Panc1 (cell line): ENCODE results near the gene PDLIM4.

ENCODE experiments used
- POLR2AphosphoS5 ChIP-seq: IDR thresholded peaks from 2 replicates; pipeline ENCODE4 v1.6.1; 2012; ENCODE audit warnings: mild to moderate bottlenecking, low read depth, low read length, moderate library complexity
- TCF7L2 ChIP-seq: IDR thresholded peaks from 2 replicates; pipeline ENCODE4 v1.6.1; 2011; ENCODE audit warnings: mild to moderate bottlenecking, low read depth, low read length, inconsistent platforms
- TF ChIP-seq, protein P1 (sequence below), 2 experiments: IDR thresholded peaks; 2 replicates each; pipeline ENCODE4 v1.6.1; 2011 to 2012; ENCODE audit warnings: low read depth in 2 of 2, control low read depth in 1 of 2, low read length in 1 of 2, mild to moderate bottlenecking in 1 of 2, moderate library complexity in 1 of 2; ENCODE audit not compliant: insufficient read depth in 1 of 2
- TF ChIP-seq, protein P2 (sequence below): fragments of 450-650 bp; IDR thresholded peaks from 2 replicates; pipeline ENCODE4 v1.5.1; 2017; ENCODE audit warnings: mild to moderate bottlenecking

DNA sequence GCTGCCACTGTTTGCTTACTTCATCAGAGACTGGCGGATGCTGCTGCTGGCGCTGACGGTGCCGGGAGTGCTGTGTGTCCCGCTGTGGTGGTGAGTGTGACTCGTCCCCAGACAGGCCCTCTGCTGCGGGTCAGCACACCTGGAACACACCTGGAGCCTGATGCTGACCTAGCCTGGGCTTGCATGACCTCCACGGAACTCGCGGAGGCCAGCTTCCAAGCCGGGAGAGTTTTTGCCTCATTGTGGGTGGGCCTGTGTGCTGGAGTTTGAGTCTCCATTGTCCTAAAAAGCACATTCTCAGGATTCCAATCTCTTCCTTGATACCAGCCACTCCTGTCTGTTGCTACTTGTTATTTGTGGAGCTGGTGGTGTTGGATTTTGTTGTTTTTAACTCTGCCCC lies 64.8 kb downstream of the PDLIM4 start:
- TF ChIP-seq, protein P1, sequence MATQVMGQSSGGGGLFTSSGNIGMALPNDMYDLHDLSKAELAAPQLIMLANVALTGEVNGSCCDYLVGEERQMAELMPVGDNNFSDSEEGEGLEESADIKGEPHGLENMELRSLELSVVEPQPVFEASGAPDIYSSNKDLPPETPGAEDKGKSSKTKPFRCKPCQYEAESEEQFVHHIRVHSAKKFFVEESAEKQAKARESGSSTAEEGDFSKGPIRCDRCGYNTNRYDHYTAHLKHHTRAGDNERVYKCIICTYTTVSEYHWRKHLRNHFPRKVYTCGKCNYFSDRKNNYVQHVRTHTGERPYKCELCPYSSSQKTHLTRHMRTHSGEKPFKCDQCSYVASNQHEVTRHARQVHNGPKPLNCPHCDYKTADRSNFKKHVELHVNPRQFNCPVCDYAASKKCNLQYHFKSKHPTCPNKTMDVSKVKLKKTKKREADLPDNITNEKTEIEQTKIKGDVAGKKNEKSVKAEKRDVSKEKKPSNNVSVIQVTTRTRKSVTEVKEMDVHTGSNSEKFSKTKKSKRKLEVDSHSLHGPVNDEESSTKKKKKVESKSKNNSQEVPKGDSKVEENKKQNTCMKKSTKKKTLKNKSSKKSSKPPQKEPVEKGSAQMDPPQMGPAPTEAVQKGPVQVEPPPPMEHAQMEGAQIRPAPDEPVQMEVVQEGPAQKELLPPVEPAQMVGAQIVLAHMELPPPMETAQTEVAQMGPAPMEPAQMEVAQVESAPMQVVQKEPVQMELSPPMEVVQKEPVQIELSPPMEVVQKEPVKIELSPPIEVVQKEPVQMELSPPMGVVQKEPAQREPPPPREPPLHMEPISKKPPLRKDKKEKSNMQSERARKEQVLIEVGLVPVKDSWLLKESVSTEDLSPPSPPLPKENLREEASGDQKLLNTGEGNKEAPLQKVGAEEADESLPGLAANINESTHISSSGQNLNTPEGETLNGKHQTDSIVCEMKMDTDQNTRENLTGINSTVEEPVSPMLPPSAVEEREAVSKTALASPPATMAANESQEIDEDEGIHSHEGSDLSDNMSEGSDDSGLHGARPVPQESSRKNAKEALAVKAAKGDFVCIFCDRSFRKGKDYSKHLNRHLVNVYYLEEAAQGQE (IDR thresholded peaks at IDR 0.05; ENCODE audit: insufficient read depth in 1 of 2, low read depth in 2 of 2, low read length in 1 of 2): no peak
- TF ChIP-seq, protein P2, sequence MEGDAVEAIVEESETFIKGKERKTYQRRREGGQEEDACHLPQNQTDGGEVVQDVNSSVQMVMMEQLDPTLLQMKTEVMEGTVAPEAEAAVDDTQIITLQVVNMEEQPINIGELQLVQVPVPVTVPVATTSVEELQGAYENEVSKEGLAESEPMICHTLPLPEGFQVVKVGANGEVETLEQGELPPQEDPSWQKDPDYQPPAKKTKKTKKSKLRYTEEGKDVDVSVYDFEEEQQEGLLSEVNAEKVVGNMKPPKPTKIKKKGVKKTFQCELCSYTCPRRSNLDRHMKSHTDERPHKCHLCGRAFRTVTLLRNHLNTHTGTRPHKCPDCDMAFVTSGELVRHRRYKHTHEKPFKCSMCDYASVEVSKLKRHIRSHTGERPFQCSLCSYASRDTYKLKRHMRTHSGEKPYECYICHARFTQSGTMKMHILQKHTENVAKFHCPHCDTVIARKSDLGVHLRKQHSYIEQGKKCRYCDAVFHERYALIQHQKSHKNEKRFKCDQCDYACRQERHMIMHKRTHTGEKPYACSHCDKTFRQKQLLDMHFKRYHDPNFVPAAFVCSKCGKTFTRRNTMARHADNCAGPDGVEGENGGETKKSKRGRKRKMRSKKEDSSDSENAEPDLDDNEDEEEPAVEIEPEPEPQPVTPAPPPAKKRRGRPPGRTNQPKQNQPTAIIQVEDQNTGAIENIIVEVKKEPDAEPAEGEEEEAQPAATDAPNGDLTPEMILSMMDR: no peak
- TF ChIP-seq TCF7L2 (no peak), POLR2AphosphoS5 (no peak)
